H9 (cell line): ENCODE data around the gene POU2F3. TPM values are rescaled to one million over a fixed set of nuclear protein-coding genes. Genes with fewer than 3 reads are reported as not detected.

Experiments
- DNase-seq: peaks from one replicate; pipeline ENCODE4 v3.0.0-alpha.2; 2017
- H2AFZ ChIP-seq: one replicate; pipeline ENCODE4 v1.6.1; 2013; ENCODE audit warnings: mild to moderate bottlenecking, low read length, control low read depth, moderate library complexity
- H2AK5ac ChIP-seq: 2 replicates; pipeline ENCODE4 v1.6.1; 2013; ENCODE audit warnings: low read length, control low read depth, mixed read lengths; ENCODE audit not compliant: insufficient read length
- H2BK120ac ChIP-seq: one replicate; pipeline ENCODE4 v1.6.1; 2013; ENCODE audit warnings: low read depth, mild to moderate bottlenecking, low read length, control low read depth, inconsistent platforms; ENCODE audit not compliant: poor library complexity, severe bottlenecking
- H2BK12ac ChIP-seq: 2 replicates; pipeline ENCODE4 v1.6.1; 2013; ENCODE audit warnings: low read length, control low read depth, mixed read lengths, low read depth; ENCODE audit not compliant: insufficient read length
- H2BK15ac ChIP-seq: 2 replicates; pipeline ENCODE4 v1.6.1; 2013; ENCODE audit warnings: low read depth, low read length, control low read depth
- H2BK20ac ChIP-seq: one replicate; pipeline ENCODE4 v1.6.1; 2013; ENCODE audit warnings: low read depth, mild to moderate bottlenecking, low read length, control low read depth, inconsistent platforms; ENCODE audit not compliant: poor library complexity, severe bottlenecking
- H2BK5ac ChIP-seq: 2 replicates; pipeline ENCODE4 v1.6.1; 2013; ENCODE audit warnings: low read length, control low read depth, mixed read lengths; ENCODE audit not compliant: insufficient read length
- H3K14ac ChIP-seq: 2 replicates; pipeline ENCODE4 v1.6.1; 2013; ENCODE audit warnings: low read length, control low read depth; ENCODE audit not compliant: insufficient read depth
- H3K18ac ChIP-seq: 2 replicates; pipeline ENCODE4 v1.6.1; 2013; ENCODE audit warnings: low read depth, mild to moderate bottlenecking, mixed read lengths, low read length, control low read depth; ENCODE audit not compliant: insufficient read length
- H3K23ac ChIP-seq: 2 replicates; pipeline ENCODE4 v1.6.1; 2013; ENCODE audit warnings: low read length, control low read depth, mixed read lengths, low read depth; ENCODE audit not compliant: insufficient read length
- H3K23me2 ChIP-seq: 2 replicates; pipeline ENCODE4 v1.6.1; 2013; ENCODE audit warnings: low read depth, mild to moderate bottlenecking, mixed read lengths, low read length, control low read depth; ENCODE audit not compliant: insufficient read length, poor library complexity, severe bottlenecking
- H3K27ac ChIP-seq: 2 replicates; pipeline ENCODE4 v1.5.1; 2013; ENCODE audit warnings: low read length, control low read depth, mixed read lengths, low read depth; ENCODE audit not compliant: insufficient read length
- H3K27me3 ChIP-seq: 2 replicates; pipeline ENCODE4 v1.6.1; 2013; ENCODE audit warnings: low read length, control low read depth, inconsistent platforms; ENCODE audit not compliant: insufficient read depth
- H3K4ac ChIP-seq: 2 replicates; pipeline ENCODE4 v1.6.1; 2013; ENCODE audit warnings: low read depth, mild to moderate bottlenecking, control low read depth, inconsistent platforms, low read length, moderate library complexity
- H3K4me1 ChIP-seq: 2 replicates; pipeline ENCODE4 v1.6.1; 2013; ENCODE audit warnings: low read length, control low read depth, inconsistent platforms; ENCODE audit not compliant: insufficient read depth
- H3K4me2 ChIP-seq: 2 replicates; pipeline ENCODE4 v1.6.1; 2013; ENCODE audit warnings: low read length, control low read depth, mixed read lengths; ENCODE audit not compliant: insufficient read length, insufficient read depth
- H3K56ac ChIP-seq: 2 replicates; pipeline ENCODE4 v1.6.1; 2013; ENCODE audit warnings: low read depth, mild to moderate bottlenecking, mixed read lengths, low read length, control low read depth; ENCODE audit not compliant: insufficient read length
- H3K79me1 ChIP-seq: 2 replicates; pipeline ENCODE4 v1.6.1; 2013; ENCODE audit warnings: low read depth, mild to moderate bottlenecking, moderate library complexity, low read length, control low read depth, inconsistent platforms; ENCODE audit not compliant: insufficient read depth, poor library complexity, severe bottlenecking
- H3K79me2 ChIP-seq: 2 replicates; pipeline ENCODE4 v1.6.1; 2013; ENCODE audit warnings: low read length, control low read depth, inconsistent platforms; ENCODE audit not compliant: insufficient read depth
- H3K9ac ChIP-seq: 2 replicates; pipeline ENCODE4 v1.6.1; 2013; ENCODE audit warnings: low read length, control low read depth, mixed read lengths; ENCODE audit not compliant: insufficient read length; ENCODE audit errors: extremely low read depth
- H3K9me3 ChIP-seq: one replicate; pipeline ENCODE4 v1.6.1; 2013; ENCODE audit warnings: low read depth, low read length, inconsistent platforms; ENCODE audit not compliant: control insufficient read depth
- H3T11ph ChIP-seq: one replicate; pipeline ENCODE4 v1.6.1; 2013; ENCODE audit warnings: mild to moderate bottlenecking, low read length, control low read depth, inconsistent platforms
- H4K20me1 ChIP-seq: one replicate; pipeline ENCODE4 v1.6.1; 2013; ENCODE audit not compliant: control insufficient read depth, insufficient read length, insufficient read depth
- H4K5ac ChIP-seq: 2 replicates; pipeline ENCODE4 v1.6.1; 2013; ENCODE audit warnings: low read depth, mild to moderate bottlenecking, mixed read lengths, low read length, control low read depth; ENCODE audit not compliant: insufficient read length
- H4K8ac ChIP-seq: replicated peaks from 2 replicates; pipeline ENCODE4 v1.6.1; 2013; ENCODE audit warnings: low read length, control low read depth, mixed read lengths, low read depth; ENCODE audit not compliant: insufficient read length
- H4K91ac ChIP-seq: 2 replicates; pipeline ENCODE4 v1.6.1; 2013; ENCODE audit warnings: low read depth, mild to moderate bottlenecking, moderate library complexity, mixed read lengths, low read length, control low read depth; ENCODE audit not compliant: insufficient read length
- H3K27ac Mint-ChIP-seq, 3 experiments: 2 replicates in 2 of 3; 3 replicates in 1 of 3; pipeline ENCODE4 v1.8.0; 2020 to 2021; ENCODE audit warnings: mixed read lengths in 3 of 3, mild to moderate bottlenecking in 1 of 3, moderate library complexity in 1 of 3
- H3K27me3 Mint-ChIP-seq: 2 replicates; pipeline ENCODE4 v1.8.0; 2021; ENCODE audit warnings: low read depth, mild to moderate bottlenecking, moderate library complexity, mixed read lengths
- H3K36me3 Mint-ChIP-seq, 3 experiments: 2 replicates in 2 of 3; 3 replicates in 1 of 3; pipeline ENCODE4 v1.8.0; 2020 to 2021; ENCODE audit warnings: low read depth in 3 of 3, mixed read lengths in 3 of 3; ENCODE audit not compliant: insufficient read depth in 1 of 3
- H3K4me1 Mint-ChIP-seq, 2 experiments: 2 replicates each; pipeline ENCODE4 v1.8.0; 2020; ENCODE audit warnings: mixed read lengths in 2 of 2
- H3K4me3 Mint-ChIP-seq, 2 experiments: 2 replicates in 1 of 2; 3 replicates in 1 of 2; pipeline ENCODE4 v1.8.0; 2020 to 2021; ENCODE audit warnings: mild to moderate bottlenecking in 2 of 2, mixed read lengths in 2 of 2, moderate library complexity in 1 of 2
- H3K9me3 Mint-ChIP-seq, 2 experiments: 2 replicates in 1 of 2; 3 replicates in 1 of 2; pipeline ENCODE4 v1.8.0; 2020; ENCODE audit warnings: mild to moderate bottlenecking in 2 of 2, mixed read lengths in 2 of 2, moderate library complexity in 1 of 2
- WGBS: extraction: QIAGEN DNeasy Blood & Tissue Kit; methylation state at CpG from one replicate; pipeline ENCODE4 v1.1.7; 2013; ENCODE audit warnings: missing lambda C conversion rate, low lambda C conversion rate, mixed read lengths; ENCODE audit not compliant: insufficient read length; ENCODE audit errors: extremely low coverage; 5-methylcytosine and 5-hydroxymethylcytosine counted together
- total RNA-seq: library from RNA; stranded (reverse); gene quantifications from 2 replicates; pipeline ENCODE4 v1.2.1, GENCODE V29; 2021
- TF ChIP-seq, protein P1 (sequence below): fragments of 200-600 bp; sonication (generic); conservative IDR thresholded peaks from 3 replicates; pipeline ENCODE4 v1.8.0; 2021; ENCODE audit warnings: antibody characterized with exemption, mild to moderate bottlenecking

POU2F3 gene
- total RNA-seq, 1 experiment from 2014 or later = 1.1 TPM

DNA sequence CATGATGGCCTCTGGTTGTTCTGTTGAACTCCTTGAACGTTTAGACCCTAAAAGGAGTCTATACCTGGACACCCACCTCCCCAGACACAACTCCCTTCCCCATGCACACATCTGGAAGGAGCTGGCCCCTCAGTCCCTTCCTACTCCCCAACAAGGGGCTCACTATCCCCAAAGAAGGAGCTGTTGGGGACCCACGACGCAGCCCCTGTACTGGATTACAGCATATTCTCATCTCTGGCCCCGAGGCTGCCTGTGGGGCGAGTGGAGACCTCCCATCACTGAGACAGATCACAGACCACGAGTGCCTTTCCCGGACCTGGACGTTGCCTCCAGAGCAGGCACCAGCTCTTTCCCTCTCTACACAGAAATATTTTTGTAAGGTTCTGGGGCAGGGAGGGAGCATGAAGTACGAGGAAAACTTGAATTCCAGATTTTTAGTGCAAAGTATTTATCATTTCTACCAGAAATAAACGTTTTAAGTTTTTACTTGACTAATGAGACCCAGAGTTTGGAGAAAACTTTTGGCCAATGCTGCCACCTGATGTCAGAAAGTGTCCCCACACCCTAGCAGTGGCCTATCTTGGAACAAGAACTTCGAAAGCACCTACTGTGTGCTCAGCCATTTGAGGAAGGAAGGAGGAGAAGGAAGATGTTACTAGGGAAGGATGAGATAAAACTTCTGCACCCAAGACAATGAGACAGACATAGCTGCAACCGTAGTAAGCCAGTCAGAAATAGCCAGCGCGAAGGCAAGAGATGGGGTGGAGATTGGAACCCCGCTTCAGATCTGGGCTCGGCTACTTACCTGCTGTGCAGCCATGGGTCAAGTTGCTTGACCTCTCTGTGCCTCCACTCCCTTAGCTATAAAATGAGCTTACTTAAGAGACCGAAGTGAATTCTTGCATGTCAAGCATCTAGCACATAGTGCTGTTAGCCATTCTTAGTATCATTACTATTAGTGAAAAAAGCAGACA, 10.2 kb upstream of the POU2F3 start:
- Mint-ChIP-seq H3K4me1 (peaks cover 4 to 18% of the 10 kb centered on the region in 2 experiments), H3K27me3 (peaks cover 73% of the 10 kb centered on the region), H3K9me3 (no peaks in the 10 kb centered on the region; a peak in 1 of 5 replicates), H3K4me3 (no peak overlapping the region), H3K36me3 (no peaks in the 10 kb centered on the region; a peak in 1 of 7 replicates), H3K27ac (peak overlapping the region in 1 of 3 experiments; percentile 68; a peak in 1 of 7 replicates)
- no peak overlapping the region for H2AFZ ChIP-seq
- TF ChIP-seq, protein P1, sequence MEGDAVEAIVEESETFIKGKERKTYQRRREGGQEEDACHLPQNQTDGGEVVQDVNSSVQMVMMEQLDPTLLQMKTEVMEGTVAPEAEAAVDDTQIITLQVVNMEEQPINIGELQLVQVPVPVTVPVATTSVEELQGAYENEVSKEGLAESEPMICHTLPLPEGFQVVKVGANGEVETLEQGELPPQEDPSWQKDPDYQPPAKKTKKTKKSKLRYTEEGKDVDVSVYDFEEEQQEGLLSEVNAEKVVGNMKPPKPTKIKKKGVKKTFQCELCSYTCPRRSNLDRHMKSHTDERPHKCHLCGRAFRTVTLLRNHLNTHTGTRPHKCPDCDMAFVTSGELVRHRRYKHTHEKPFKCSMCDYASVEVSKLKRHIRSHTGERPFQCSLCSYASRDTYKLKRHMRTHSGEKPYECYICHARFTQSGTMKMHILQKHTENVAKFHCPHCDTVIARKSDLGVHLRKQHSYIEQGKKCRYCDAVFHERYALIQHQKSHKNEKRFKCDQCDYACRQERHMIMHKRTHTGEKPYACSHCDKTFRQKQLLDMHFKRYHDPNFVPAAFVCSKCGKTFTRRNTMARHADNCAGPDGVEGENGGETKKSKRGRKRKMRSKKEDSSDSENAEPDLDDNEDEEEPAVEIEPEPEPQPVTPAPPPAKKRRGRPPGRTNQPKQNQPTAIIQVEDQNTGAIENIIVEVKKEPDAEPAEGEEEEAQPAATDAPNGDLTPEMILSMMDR = peak; percentile 83
- no peaks in the 10 kb centered on the region; the same call in 1 of the 2 replicates for H3K4me1 ChIP-seq
- H2BK120ac ChIP-seq = no peak overlapping the region
- no peak overlapping the region for H3K9ac ChIP-seq
- H3T11ph ChIP-seq = no peak overlapping the region
- no peak overlapping the region; the same call in 1 of the 2 replicates for H3K14ac ChIP-seq
- no peaks in the 10 kb centered on the region for H3K79me1 ChIP-seq
- H4K91ac ChIP-seq = no peak overlapping the region
- H2BK12ac ChIP-seq = no peak overlapping the region
- no peak overlapping the region for H2BK15ac ChIP-seq
- H3K23ac ChIP-seq = no peak overlapping the region
- H3K27me3 ChIP-seq = no peaks in the 10 kb centered on the region
- H4K5ac ChIP-seq = no peak overlapping the region
- no peak overlapping the region for H4K8ac ChIP-seq
- no peak overlapping the region for H3K56ac ChIP-seq
- H3K27ac ChIP-seq = no peak overlapping the region
- H3K79me2 ChIP-seq = no peaks in the 10 kb centered on the region
- H2BK20ac ChIP-seq = no peak overlapping the region
- H3K4ac ChIP-seq = no peak overlapping the region
- no peak overlapping the region for H2BK5ac ChIP-seq
- no peak overlapping the region for H3K4me2 ChIP-seq
- H4K20me1 ChIP-seq = no peaks in the 10 kb centered on the region
- H2AK5ac ChIP-seq = no peak overlapping the region
- no CpG with 5 or more reads among the region's 17 CpGs for WGBS
- H3K23me2 ChIP-seq = no peaks in the 10 kb centered on the region
- DNase-seq = no peak
- H3K9me3 ChIP-seq = no peaks in the 10 kb centered on the region
- H3K18ac ChIP-seq = no peak overlapping the region
